Astrocyte (in vitro differentiated cells and primary cell): ENCODE data around the gene HOXA1.

Source experiments
- CTCF ChIP-seq: IDR thresholded peaks from 2 replicates; pipeline ENCODE4 v1.5.1; 2011; ENCODE audit warnings: low read depth, mild to moderate bottlenecking, inconsistent platforms, low read length, moderate library complexity; ENCODE audit not compliant: insufficient read depth
- EZH2 ChIP-seq: IDR thresholded peaks from 2 replicates; pipeline ENCODE4 v1.6.1; 2012; ENCODE audit warnings: mild to moderate bottlenecking, low read length, inconsistent platforms; ENCODE audit not compliant: insufficient read depth

- TF ChIP-seq CTCF (no peak), EZH2 (no peak)
Measured at GRCh38 chr7:27095050-27095896, 527 bp downstream of the HOXA1 start.
